Heart left ventricle (tissue), 16 donors: Measurements from ENCODE around the gene TOP2B. TPM values are rescaled to one million over a fixed set of nuclear protein-coding genes. Genes with fewer than 3 reads are reported as not detected.

ENCODE experiments used
- ATAC-seq, 4 donors: fragments of 200-7000 bp; cut with Tn5 transposase; one replicate each; pipeline ENCODE4 v1.9.1; 2020 to 2022; ENCODE audit warnings: moderate library complexity in 4 of 4, mild to moderate bottlenecking in 3 of 4, moderate number of reproducible peaks in 1 of 4
- DNase-seq, 5 donors: peaks; one replicate each; pipeline ENCODE4 v3.0.0-alpha.2; 2020
- H3K27ac ChIP-seq, 12 donors: fragments of 200-600 bp; sonication (generic) in 4 of 12; one replicate each; pipeline versions ENCODE4 v1.5.0 to v1.8.0; 2016 to 2022; ENCODE audit warnings: mild to moderate bottlenecking in 2 of 12
- H3K27me3 ChIP-seq, 9 donors: fragments of 200-600 bp; sonication (generic) in 2 of 9; one replicate each; pipeline versions ENCODE4 v1.5.1 to v1.8.0; 2016 to 2022; ENCODE audit warnings: mild to moderate bottlenecking in 3 of 9
- H3K36me3 ChIP-seq, 9 donors: fragments of 200-600 bp; sonication (generic) in 2 of 9; one replicate each; pipeline versions ENCODE4 v1.5.0 to v1.8.0; 2018 to 2022; ENCODE audit warnings: mild to moderate bottlenecking in 2 of 9
- H3K4me1 ChIP-seq, 12 donors: fragments of 200-600 bp; sonication (generic) in 4 of 12; one replicate each; pipeline versions ENCODE4 v1.5.0 to v1.8.0; 2016 to 2022; ENCODE audit warnings: mild to moderate bottlenecking in 3 of 12
- H3K4me3 ChIP-seq, 12 donors: fragments of 200-600 bp; sonication (generic) in 4 of 12; one replicate each; pipeline versions ENCODE4 v1.5.0 to v1.8.0; 2017 to 2022; ENCODE audit warnings: mild to moderate bottlenecking in 9 of 12, moderate library complexity in 4 of 12
- H3K9me3 ChIP-seq, 12 donors: fragments of 200-600 bp; sonication (generic) in 4 of 12; one replicate each; pipeline versions ENCODE4 v1.5.0 to v1.8.0; 2016 to 2022; ENCODE audit warnings: mild to moderate bottlenecking in 1 of 12
- POLR2A ChIP-seq, 2 donors: fragments of 450-650 bp; IDR thresholded peaks; one replicate each; pipeline ENCODE4 v1.6.1; 2017; ENCODE audit warnings: antibody characterized with exemption in 2 of 2, mild to moderate bottlenecking in 2 of 2, moderate library complexity in 2 of 2
- WGBS, 4 donors: extraction: QIAGEN DNeasy Blood & Tissue Kit in 2 of 4; methylation state at CpG; one replicate each; pipeline versions ENCODE4 v1.1.5 to v1.1.7; 2013 to 2018; 5-methylcytosine and 5-hydroxymethylcytosine counted together
- intact Hi-C, 10 donors: fragments of 100-400 bp; cut with DNase I; formaldehyde crosslinking; loops; one replicate each; pipeline versions ENCODE4 v1.11.1 to v1.14.2; 2022
- polyA plus RNA-seq, 2 donors: library from polyadenylated mRNA; stranded (reverse); fragments of 200-250 nt; gene quantifications; one replicate each; pipeline ENCODE4 v1.2.3, GENCODE V29; 2013
- total RNA-seq, 9 donors: library from RNA; depleted of rRNA in 2 of 9; stranded (reverse); fragments of >200 nt in 2 of 9; fragmentation: NEBNext Ultra II Directional in 3 of 9; extraction: Animal tissue kit (Norgen Biotek cat#: 25700) in 3 of 9; gene quantifications; one replicate each; pipeline versions ENCODE4 v1.1.0 to v1.2.4, GENCODE V29; 2016 to 2023
- TF ChIP-seq, protein P1 (sequence below), 12 donors: fragments of 200-600 bp; sonication (generic) in 4 of 12; IDR thresholded peaks; one replicate each; pipeline versions ENCODE4 v1.5.0 to v1.8.0; 2018 to 2022; ENCODE audit warnings: antibody characterized with exemption in 12 of 12, mild to moderate bottlenecking in 5 of 12
- donor health status: ischemic (EF 13 %, LVEDD 7.1; RV severe dilation, severe dysfunction).
- donor health status: healthy with polysubstance abuse.
- donor health status: DM: no; HTN: yes; CAD: no.
- donor health status: DM: no; HTN: no; CAD: no.
- donor health status: ischemic (EF 25% LVEDD 6.9; RV normal size, moderate dysfunction).
- donor health status: ischemic (EF 25% LVEDD 5.7; RV mildly dilated, moderate dysfunction).
- donor health status: healthy.
- donor health status: DM: yes; HTN: yes; CAD: no.
- donor health status: ischemic (EF 35%, LVEDD 5.7; RV mildly dilated, moderate dysfunction).
- donor health status: nonischemic (EF 11% LVEDD 7.7; RV severe dilation, severe dysfunction).
- donor health status: DM: yes; HTN: yes; CAD: no.
- donor health status: PGD.
- donor health status: ischemic (EF 29% LVEDD 5.4; RV normal size, mild dysfunction).
- donor health status: nonischemic (EF 23%, LVEDD 6.1; RV moderate dilation, normal function).

The TOP2B gene
- total and polyA plus RNA-seq, 11 donors, result 33.1 to 124 (median 91.0) TPM

DNA sequence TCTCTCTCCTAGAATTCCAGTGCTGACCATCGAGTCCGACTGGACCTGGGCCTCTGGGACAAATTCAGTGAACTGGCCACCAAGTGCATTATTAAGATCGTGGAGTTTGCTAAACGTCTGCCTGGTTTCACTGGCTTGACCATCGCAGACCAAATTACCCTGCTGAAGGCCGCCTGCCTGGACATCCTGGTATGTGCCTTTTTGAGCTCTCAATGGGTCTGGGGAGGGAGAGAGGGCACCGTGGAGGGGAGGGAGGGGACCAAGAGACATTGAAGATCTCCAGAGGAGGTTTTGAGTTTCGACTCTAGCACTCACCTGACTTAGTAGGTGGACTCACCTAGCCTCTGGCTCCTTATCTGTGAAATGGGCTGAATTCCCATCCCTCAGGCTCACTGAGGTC lies 84.2 kb downstream of the TOP2B start:
- Histone ChIP-seq H3K4me1 (peaks cover 0 to 13% (median 0%) of the 10 kb centered on the region in 12 donors), H3K36me3 (peaks cover 0 to 40% (median 10%) of the 10 kb centered on the region in 9 donors), H3K27me3 (no peaks in the 10 kb centered on the region), H3K9me3 (no peaks in the 10 kb centered on the region), H3K27ac (no peak overlapping the region), H3K4me3 (no peak overlapping the region)
- 91 to 93% (median 92%) methylated on average over 7 to 8 of the region's 8 CpGs for whole genome bisulfite sequencing, 4 donors
- ATAC-seq (no peak), DNase-seq (no peak)
- intact Hi-C loops, result loop anchor here in 2 of 10 donors (5.0 to 10.0 kb wide), 2 partner anchors 53 to 56 kb away; no protein-coding TSS in a partner anchor
- TF ChIP-seq, protein P1, sequence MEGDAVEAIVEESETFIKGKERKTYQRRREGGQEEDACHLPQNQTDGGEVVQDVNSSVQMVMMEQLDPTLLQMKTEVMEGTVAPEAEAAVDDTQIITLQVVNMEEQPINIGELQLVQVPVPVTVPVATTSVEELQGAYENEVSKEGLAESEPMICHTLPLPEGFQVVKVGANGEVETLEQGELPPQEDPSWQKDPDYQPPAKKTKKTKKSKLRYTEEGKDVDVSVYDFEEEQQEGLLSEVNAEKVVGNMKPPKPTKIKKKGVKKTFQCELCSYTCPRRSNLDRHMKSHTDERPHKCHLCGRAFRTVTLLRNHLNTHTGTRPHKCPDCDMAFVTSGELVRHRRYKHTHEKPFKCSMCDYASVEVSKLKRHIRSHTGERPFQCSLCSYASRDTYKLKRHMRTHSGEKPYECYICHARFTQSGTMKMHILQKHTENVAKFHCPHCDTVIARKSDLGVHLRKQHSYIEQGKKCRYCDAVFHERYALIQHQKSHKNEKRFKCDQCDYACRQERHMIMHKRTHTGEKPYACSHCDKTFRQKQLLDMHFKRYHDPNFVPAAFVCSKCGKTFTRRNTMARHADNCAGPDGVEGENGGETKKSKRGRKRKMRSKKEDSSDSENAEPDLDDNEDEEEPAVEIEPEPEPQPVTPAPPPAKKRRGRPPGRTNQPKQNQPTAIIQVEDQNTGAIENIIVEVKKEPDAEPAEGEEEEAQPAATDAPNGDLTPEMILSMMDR (IDR thresholded peaks at IDR 0.05), result no peak
- no peak for TF ChIP-seq POLR2A (IDR thresholded peaks at IDR 0.05)

DNA sequence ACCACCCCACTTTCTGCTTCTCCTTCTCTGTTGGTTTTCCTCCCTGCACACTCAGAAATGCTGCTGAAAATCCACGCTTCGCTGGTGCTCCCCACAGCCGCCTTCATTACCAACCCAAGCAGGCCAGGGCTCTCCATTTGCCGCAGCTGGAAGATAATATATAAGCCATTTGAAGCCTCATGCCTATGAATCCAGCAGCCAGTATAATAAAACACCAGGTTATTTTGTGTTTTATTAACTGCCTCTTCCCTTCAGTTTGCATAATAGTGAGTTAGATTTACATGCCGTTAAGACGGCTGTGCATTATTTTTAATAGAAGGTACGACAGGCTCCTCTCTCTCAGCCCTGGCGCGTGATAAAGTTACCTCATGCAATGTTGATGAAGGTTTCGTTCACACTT lies 86.6 kb downstream of the TOP2B start:
- Histone ChIP-seq H3K4me1 (peaks cover 0 to 32% (median 12%) of the 10 kb centered on the region in 12 donors), H3K27ac (no peak overlapping the region), H3K36me3 (peaks cover 0 to 29% (median 10%) of the 10 kb centered on the region in 9 donors), H3K9me3 (no peaks in the 10 kb centered on the region), H3K27me3 (no peaks in the 10 kb centered on the region), H3K4me3 (no peak overlapping the region)
- TF ChIP-seq, protein P1 (IDR thresholded peaks at IDR 0.05), result no peak
- no peak for TF ChIP-seq POLR2A (IDR thresholded peaks at IDR 0.05)
- DNase-seq, result no peak
- whole genome bisulfite sequencing, 4 donors, result 94 to 96% (median 95%) methylated on average over 10 of the region's 10 CpGs
- ATAC-seq, result no peak
- intact Hi-C loops, result no loop called here

DNA sequence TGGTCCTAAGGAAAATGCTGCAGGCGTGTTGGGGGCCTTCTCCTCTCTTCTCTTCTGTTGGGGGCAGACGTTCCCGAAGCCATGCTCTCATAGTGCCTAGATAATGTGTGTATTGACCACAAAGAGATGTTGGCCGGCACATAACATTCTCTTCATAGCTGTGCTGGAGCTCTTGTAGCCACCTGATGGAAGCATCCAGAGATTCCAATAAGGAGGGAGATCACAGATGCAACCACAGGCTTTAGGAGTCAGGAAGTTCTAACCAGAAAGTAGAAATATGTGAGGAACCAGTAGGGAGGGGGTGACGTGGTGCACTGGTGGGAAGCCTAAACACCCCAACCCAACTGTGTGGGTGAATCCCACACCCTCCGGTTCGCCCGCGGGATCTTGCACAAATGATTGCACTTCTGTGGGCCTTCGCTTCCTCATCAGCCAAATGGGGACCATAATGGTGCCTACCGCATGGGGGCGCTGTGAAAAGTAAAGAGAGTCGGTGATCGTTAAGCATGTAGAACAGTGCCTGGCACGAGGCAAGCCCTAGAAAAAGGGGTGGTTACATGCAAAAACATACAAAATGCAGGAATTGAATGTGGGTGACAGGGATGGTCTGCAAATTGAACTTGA lies 87.8 kb downstream of the TOP2B start:
- H3K36me3 ChIP-seq, result peaks cover 0 to 22% (median 8%) of the 10 kb centered on the region in 9 donors
- no peak overlapping the region for H3K4me3 ChIP-seq
- intact Hi-C loops, result no loop called here
- ATAC-seq (no peak), DNase-seq (no peak)
- WGBS, 4 donors, result 79 to 92% (median 82%) methylated on average over 15 of the region's 15 CpGs
- H3K4me1 ChIP-seq, result peaks cover 0 to 34% (median 14%) of the 10 kb centered on the region in 12 donors
- H3K9me3 ChIP-seq, result no peaks in the 10 kb centered on the region
- H3K27ac ChIP-seq, result no peak overlapping the region
- no peaks in the 10 kb centered on the region for H3K27me3 ChIP-seq
- TF ChIP-seq, protein P1 (IDR thresholded peaks at IDR 0.05), result no peak
- no peak for TF ChIP-seq POLR2A (IDR thresholded peaks at IDR 0.05)

DNA sequence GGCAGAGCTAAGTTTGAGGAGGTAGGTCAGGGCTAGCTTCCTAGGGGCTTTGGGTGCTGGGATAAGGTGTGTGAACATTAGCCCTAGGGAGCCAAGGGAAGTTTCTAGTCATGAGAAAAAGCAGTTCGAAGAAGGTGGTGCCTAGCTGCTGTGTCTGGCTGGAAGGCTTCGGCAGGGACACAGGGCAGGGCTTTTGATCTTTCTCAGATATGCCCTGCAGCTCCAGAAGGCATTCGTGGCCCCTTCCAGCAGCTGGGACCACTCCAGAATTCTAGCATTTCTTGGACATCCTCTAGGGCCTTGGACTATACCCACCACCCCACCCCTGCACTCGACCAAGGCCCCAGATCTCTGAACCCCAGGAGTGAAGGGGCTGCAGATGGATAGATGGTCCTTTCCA lies 88.6 kb downstream of the TOP2B start:
- H3K27ac ChIP-seq, result no peak overlapping the region
- 64 to 82% (median 77%) methylated on average over 4 of the region's 4 CpGs for WGBS, 4 donors

More for the DNA sequence above, 88.6 kb downstream of the TOP2B start:
- no peaks in the 10 kb centered on the region for H3K27me3 ChIP-seq
- intact Hi-C loops, result no loop called here
- DNase-seq (no peak), ATAC-seq (no peak)
- H3K4me1 ChIP-seq, result peaks cover 0 to 34% (median 14%) of the 10 kb centered on the region in 12 donors
- H3K36me3 ChIP-seq, result peaks cover 0 to 24% (median 7%) of the 10 kb centered on the region in 9 donors
- no peaks in the 10 kb centered on the region for H3K9me3 ChIP-seq
- no peak overlapping the region for H3K4me3 ChIP-seq
- TF ChIP-seq POLR2A (IDR thresholded peaks at IDR 0.05), result no peak
- TF ChIP-seq, protein P1 (IDR thresholded peaks at IDR 0.05), result no peak
